Measurements from ENCODE around the gene C22orf23.

C22orf23 gene

DNA sequence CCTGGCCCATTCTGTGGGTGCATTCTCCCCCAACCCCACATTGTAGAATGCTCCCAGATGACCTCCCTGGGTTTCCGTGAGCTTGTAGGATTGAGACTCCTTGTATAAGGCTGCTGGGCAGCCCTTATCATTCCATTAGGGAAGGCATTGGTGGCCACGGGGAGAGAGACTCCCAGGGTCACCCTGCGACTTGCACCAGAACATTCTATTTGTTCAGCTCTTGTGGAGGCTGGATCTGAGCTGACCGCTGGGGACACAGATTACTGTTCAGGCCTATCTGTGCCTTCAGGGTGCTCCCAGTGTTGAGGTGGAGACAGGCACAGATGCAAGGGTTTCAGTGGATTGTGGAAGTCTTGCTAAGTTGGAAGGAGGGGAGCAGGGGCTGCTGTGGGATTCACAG is 29.5 kb downstream of the C22orf23 start:
- TF ChIP-seq, protein P1, sequence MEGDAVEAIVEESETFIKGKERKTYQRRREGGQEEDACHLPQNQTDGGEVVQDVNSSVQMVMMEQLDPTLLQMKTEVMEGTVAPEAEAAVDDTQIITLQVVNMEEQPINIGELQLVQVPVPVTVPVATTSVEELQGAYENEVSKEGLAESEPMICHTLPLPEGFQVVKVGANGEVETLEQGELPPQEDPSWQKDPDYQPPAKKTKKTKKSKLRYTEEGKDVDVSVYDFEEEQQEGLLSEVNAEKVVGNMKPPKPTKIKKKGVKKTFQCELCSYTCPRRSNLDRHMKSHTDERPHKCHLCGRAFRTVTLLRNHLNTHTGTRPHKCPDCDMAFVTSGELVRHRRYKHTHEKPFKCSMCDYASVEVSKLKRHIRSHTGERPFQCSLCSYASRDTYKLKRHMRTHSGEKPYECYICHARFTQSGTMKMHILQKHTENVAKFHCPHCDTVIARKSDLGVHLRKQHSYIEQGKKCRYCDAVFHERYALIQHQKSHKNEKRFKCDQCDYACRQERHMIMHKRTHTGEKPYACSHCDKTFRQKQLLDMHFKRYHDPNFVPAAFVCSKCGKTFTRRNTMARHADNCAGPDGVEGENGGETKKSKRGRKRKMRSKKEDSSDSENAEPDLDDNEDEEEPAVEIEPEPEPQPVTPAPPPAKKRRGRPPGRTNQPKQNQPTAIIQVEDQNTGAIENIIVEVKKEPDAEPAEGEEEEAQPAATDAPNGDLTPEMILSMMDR (IDR thresholded peaks at IDR 0.05; ENCODE audit: insufficient read depth, low read length, poor library complexity, severe bottlenecking) = no peak
- DNase-seq (ENCODE audit: extremely low read depth, insufficient read length) = no peak
- H3K27me3 ChIP-seq (replicated peaks; ENCODE audit: control insufficient read depth, insufficient read depth, low read length) = no peaks in the 10 kb centered on the region
- peaks cover 15% of the 10 kb centered on the region for H3K36me3 ChIP-seq (ENCODE audit: control insufficient read depth, insufficient read depth, low read length)
- H3K4me3 ChIP-seq (replicated peaks; ENCODE audit: low read depth, low read length) = no peak overlapping the region

- Histone ChIP-seq H3K27me3 (replicated peaks; ENCODE audit: control insufficient read depth, insufficient read depth, low read length) (no peaks in the 10 kb centered on the region), H3K4me3 (replicated peaks; ENCODE audit: low read depth, low read length) (no peak overlapping the region), H3K36me3 (ENCODE audit: control insufficient read depth, insufficient read depth, low read length) (peaks cover 22% of the 10 kb centered on the region)
- TF ChIP-seq, protein P1 (IDR thresholded peaks at IDR 0.05; ENCODE audit: insufficient read depth, low read length, poor library complexity, severe bottlenecking) = no peak
- DNase-seq (ENCODE audit: extremely low read depth, insufficient read length) = no peak
Observed at GRCh38 chr22:37922191-37922590, 31.2 kb downstream of the C22orf23 start.

- TF ChIP-seq, protein P1 (IDR thresholded peaks at IDR 0.05; ENCODE audit: insufficient read depth, low read length, poor library complexity, severe bottlenecking) = no peak
- peaks cover 19% of the 10 kb centered on the region for H3K36me3 ChIP-seq (ENCODE audit: control insufficient read depth, insufficient read depth, low read length)
- no peak for DNase-seq (ENCODE audit: extremely low read depth, insufficient read length)
Observed at GRCh38 chr22:37920126-37920525, 33.3 kb downstream of the C22orf23 start.

DNA sequence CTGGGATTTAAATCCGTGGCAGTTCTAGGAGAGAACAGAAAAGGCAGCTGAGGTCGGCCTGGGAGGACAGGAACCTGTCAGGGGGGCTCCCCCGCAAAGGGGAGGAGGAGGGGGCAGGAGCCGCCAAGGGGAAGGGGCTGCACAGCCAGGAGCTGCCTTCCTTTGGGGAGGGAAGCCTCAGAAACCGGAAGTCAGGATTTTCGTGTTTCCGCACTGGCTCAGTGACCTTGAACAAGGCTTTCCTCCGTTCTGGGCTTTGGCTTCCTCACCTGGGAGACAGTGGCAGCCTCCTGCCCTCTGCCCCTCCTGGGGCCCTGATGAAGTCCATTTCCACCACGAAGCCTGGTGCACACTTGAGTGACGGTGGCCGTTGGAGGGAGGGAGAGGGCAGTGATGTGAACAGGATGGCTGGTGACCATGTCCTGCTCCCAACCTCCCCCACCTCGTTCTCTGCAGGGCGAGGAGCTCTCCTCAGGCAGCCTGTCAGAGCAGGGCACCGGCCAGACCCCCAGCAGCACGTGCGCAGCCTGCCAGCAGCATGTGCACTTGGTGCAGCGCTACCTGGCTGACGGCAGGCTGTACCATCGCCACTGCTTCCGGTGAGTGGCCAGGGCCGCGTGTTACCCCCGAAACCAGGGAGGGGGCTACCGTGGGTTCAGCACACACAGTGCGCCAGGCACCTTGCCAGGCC is 34.7 kb downstream of the C22orf23 start:
- Histone ChIP-seq H3K4me3 (replicated peaks; ENCODE audit: low read depth, low read length) (no peak overlapping the region), H3K36me3 (ENCODE audit: control insufficient read depth, insufficient read depth, low read length) (peaks cover 15% of the 10 kb centered on the region), H3K27me3 (replicated peaks; ENCODE audit: control insufficient read depth, insufficient read depth, low read length) (no peaks in the 10 kb centered on the region)
- TF ChIP-seq, protein P1 (IDR thresholded peaks at IDR 0.05; ENCODE audit: insufficient read depth, low read length, poor library complexity, severe bottlenecking) = no peak
- no peak for DNase-seq (ENCODE audit: extremely low read depth, insufficient read length)

More at GRCh38 chr22:37920126-37920525, 33.3 kb downstream of the C22orf23 start:
- no peak overlapping the region for H3K4me3 ChIP-seq (replicated peaks; ENCODE audit: low read depth, low read length)
- no peaks in the 10 kb centered on the region for H3K27me3 ChIP-seq (replicated peaks; ENCODE audit: control insufficient read depth, insufficient read depth, low read length)

- Histone ChIP-seq H3K4me3 (replicated peaks; ENCODE audit: low read depth, low read length) (no peak overlapping the region), H3K27me3 (replicated peaks; ENCODE audit: control insufficient read depth, insufficient read depth, low read length) (no peaks in the 10 kb centered on the region), H3K36me3 (ENCODE audit: control insufficient read depth, insufficient read depth, low read length) (peaks cover 19% of the 10 kb centered on the region)
- no peak for DNase-seq (ENCODE audit: extremely low read depth, insufficient read length)
- TF ChIP-seq, protein P1 (IDR thresholded peaks at IDR 0.05; ENCODE audit: insufficient read depth, low read length, poor library complexity, severe bottlenecking) = no peak
Observed at GRCh38 chr22:37917874-37918548, 35.4 kb downstream of the C22orf23 start.
